HG03135 (cell line): ENCODE results near the gene TCF20.

ENCODE experiments used
- ATAC-seq: cut with Tn5 transposase; IDR thresholded peaks from one replicate; pipeline ENCODE4 v1.9.1; 2021; ENCODE audit warnings: mild to moderate bottlenecking, moderate library complexity; ENCODE audit not compliant: unreplicated experiment

Gene TCF20

GRCh38 chr22:42270510-42271190 is at the start of gene TCF20:
TCF20 (minus strand) TSS chr22:42270653; CDS start chr22:42215305, 55,348 bp downstream.
- peak; percentile 66 for ATAC-seq

GRCh38 chr22:42319386-42319785 is 48.9 kb upstream of the TCF20 start:
- ATAC-seq = no peak

GRCh38 chr22:42318967-42319366 is 48.5 kb upstream of the TCF20 start:
- no peak for ATAC-seq

GRCh38 chr22:42317691-42318547 is 47.5 kb upstream of the TCF20 start:
- no peak for ATAC-seq

GRCh38 chr22:42317008-42317407 is 46.6 kb upstream of the TCF20 start:
- no peak for ATAC-seq

- ATAC-seq = no peak
These were observed 44.9 kb upstream of the TCF20 start for GRCh38 chr22:42315392-42315756.

- no peak for ATAC-seq
These were observed 44.4 kb upstream of the TCF20 start for GRCh38 chr22:42314709-42315391.

- no peak for ATAC-seq
These were observed 43.5 kb upstream of the TCF20 start for GRCh38 chr22:42313804-42314581.

- no peak for ATAC-seq
These were observed 42.8 kb upstream of the TCF20 start for GRCh38 chr22:42313204-42313603.

GRCh38 chr22:42310291-42311015 is 40.0 kb upstream of the TCF20 start:
- no peak for ATAC-seq

- ATAC-seq = no peak
These were observed 39.4 kb upstream of the TCF20 start for GRCh38 chr22:42309865-42310264.

- no peak for ATAC-seq
These were observed 38.5 kb upstream of the TCF20 start for GRCh38 chr22:42308892-42309468.

GRCh38 chr22:42307806-42308563 is 37.5 kb upstream of the TCF20 start:
- ATAC-seq = no peak

- ATAC-seq = no peak
These were observed 35.6 kb upstream of the TCF20 start for GRCh38 chr22:42306010-42306409.

GRCh38 chr22:42304324-42304790 is 33.9 kb upstream of the TCF20 start:
- ATAC-seq = no peak

GRCh38 chr22:42303396-42304323 is 33.2 kb upstream of the TCF20 start:
- no peak for ATAC-seq

- ATAC-seq = no peak
These were observed 31.3 kb upstream of the TCF20 start for GRCh38 chr22:42301742-42302102.
